K562 (cell line): ENCODE measurements around the gene FADS6. TPM values are rescaled to one million over a fixed set of nuclear protein-coding genes. Genes with fewer than 3 reads are reported as not detected.

ENCODE experiments used
- CBX3 ChIP-seq, 2 experiments: IDR thresholded peaks; 1 replicate in 1 of 2; 2 replicates in 1 of 2; pipeline ENCODE4 v1.6.1; 2012; ENCODE audit warnings: inconsistent platforms in 2 of 2, low read length in 2 of 2, borderline replicate concordance in 1 of 2, control low read depth in 1 of 2
- E2F3 ChIP-seq: fragments of 250-450 bp; sonication (Bioruptor Pico); IDR thresholded peaks from 2 replicates; pipeline ENCODE4 v1.4.0; 2020; ENCODE audit warnings: mild to moderate bottlenecking
- GTF3C2 ChIP-seq: IDR thresholded peaks from 3 replicates; pipeline ENCODE4 v1.6.1; 2011; ENCODE audit warnings: borderline replicate concordance, mild to moderate bottlenecking, moderate library complexity; ENCODE audit not compliant: insufficient read length; ENCODE audit errors: extremely low read depth
- HDAC2 ChIP-seq: fragments of 450-650 bp; IDR thresholded peaks from 2 replicates; pipeline ENCODE4 v1.6.1; 2016; ENCODE audit warnings: mild to moderate bottlenecking
- KDM1A ChIP-seq, 2 experiments: fragments of 450-650 bp; IDR thresholded peaks; 2 replicates each; pipeline ENCODE4 v1.6.1; 2016; ENCODE audit warnings: mild to moderate bottlenecking in 2 of 2
- MAFK ChIP-seq: IDR thresholded peaks from 2 replicates; pipeline ENCODE4 v1.6.1; 2011; ENCODE audit warnings: low read length, improper control_type of control experiment
- PREB ChIP-seq: sonication (generic); formaldehyde crosslinking; IDR thresholded peaks from 2 replicates; pipeline ENCODE4 v1.8.1; 2023; ENCODE audit warnings: mild to moderate bottlenecking, missing genetic modification reagents
- SAFB2 ChIP-seq: fragments of 200-400 bp; formaldehyde crosslinking; IDR thresholded peaks from 2 replicates; pipeline ENCODE4 v1.6.1; 2018; ENCODE audit warnings: borderline replicate concordance, low read length, low read depth, moderate library complexity; ENCODE audit not compliant: severe bottlenecking
- SIN3B ChIP-seq: fragments of 450-650 bp; IDR thresholded peaks from 2 replicates; pipeline ENCODE4 v1.6.1; 2017; ENCODE audit warnings: low read depth, mild to moderate bottlenecking, moderate library complexity
- SNAPC5 ChIP-seq: fragments of 250-450 bp; sonication (Bioruptor Pico); IDR thresholded peaks from 2 replicates; pipeline ENCODE4 v1.8.0; 2021; ENCODE audit warnings: moderate library complexity, mild to moderate bottlenecking, inconsistent platforms
- THAP12 ChIP-seq: fragments of 250-450 bp; sonication (Bioruptor Pico); IDR thresholded peaks from 2 replicates; pipeline ENCODE4 v1.9.0; 2021; ENCODE audit warnings: mild to moderate bottlenecking, inconsistent platforms
- THRA ChIP-seq: fragments of 450-650 bp; IDR thresholded peaks from 2 replicates; pipeline ENCODE4 v1.6.1; 2017; ENCODE audit warnings: mild to moderate bottlenecking, moderate library complexity
- ZBTB33 ChIP-seq: sonication (generic); formaldehyde crosslinking; IDR thresholded peaks from 2 replicates; pipeline ENCODE4 v1.8.1; 2023; ENCODE audit warnings: mild to moderate bottlenecking, missing genetic modification reagents
- polyA plus RNA-seq, 8 experiments: library from polyadenylated mRNA; depleted of rRNA in 4 of 8; stranded (reverse) in 5 of 8; unstranded in 3 of 8; fragments of >200 nt; fragmentation: Nextera tagmentation in 2 of 8; fragmentation: Illumina TruSeq in 1 of 8; extraction: Ambion mirVana in 2 of 8; extraction: Trizol in 1 of 8; gene quantifications; 2 replicates each; pipeline versions ENCODE4 v1.2.1 to v1.2.3, GENCODE V29; 2011 to 2014; ENCODE audit warnings: inconsistent platforms in 1 of 8, missing spikeins in 1 of 8
- total RNA-seq, 7 experiments: library from RNA; depleted of rRNA in 6 of 7; stranded (reverse); fragments of >200 nt in 6 of 7; fragmentation: Illumina TruSeq in 2 of 7; extraction: Trizol in 2 of 7; gene quantifications; 2 replicates each; pipeline versions ENCODE4 v1.2.1 to v1.2.3, GENCODE V29; 2011 to 2021; ENCODE audit warnings: low replicate concordance in 1 of 7

Gene FADS6
- total and polyA plus RNA-seq, 9 of the 15 experiments (the other 6 are each of a cell fraction or from before 2014, with no cell fraction given), result 0.18 to 0.22 TPM; not detected in 7

GRCh38 chr17:74852237-74853047 is 41.0 kb downstream of the FADS6 start (continued):
- TF ChIP-seq SAFB2, result no peak
- no peak for TF ChIP-seq GTF3C2
- peak; percentile 98 for TF ChIP-seq ZBTB33 (CRISPR knock-in tag)
- no peak for TF ChIP-seq THRA
- TF ChIP-seq PREB, result no peak
- no peak for TF ChIP-seq SNAPC5 (CRISPR knock-in tag)
- TF ChIP-seq KDM1A (IDR thresholded peaks at IDR 0.05), result no peak
- TF ChIP-seq E2F3 (CRISPR knock-in tag), result no peak
- no peak for TF ChIP-seq MAFK
- no peak for TF ChIP-seq THAP12 (CRISPR knock-in tag)
- no peak for TF ChIP-seq SIN3B
- no peak for TF ChIP-seq HDAC2
- peak in 1 of 2 experiments; percentile 49; a peak in 1 of 3 replicates for TF ChIP-seq CBX3 (IDR thresholded peaks at IDR 0.05; ENCODE audit: borderline replicate concordance in 1 of 2, low read length in 2 of 2)
